Colonic mucosa (tissue), 4 donors: ENCODE results near the gene CMIP. TPM values are rescaled to one million over a fixed set of nuclear protein-coding genes. Genes with fewer than 3 reads are reported as not detected.

ENCODE experiments used
- DNase-seq: peaks from one replicate; pipeline ENCODE4 v3.0.0-alpha.2; 2020
- H3K27ac ChIP-seq: fragments of 200-600 bp; one replicate; pipeline ENCODE4 v1.8.0; 2021
- H3K27me3 ChIP-seq: fragments of 200-600 bp; one replicate; pipeline ENCODE4 v1.8.0; 2021
- H3K36me3 ChIP-seq: fragments of 200-600 bp; one replicate; pipeline ENCODE4 v1.8.0; 2021
- H3K4me1 ChIP-seq: fragments of 200-600 bp; one replicate; pipeline ENCODE4 v1.8.0; 2021; ENCODE audit warnings: mild to moderate bottlenecking
- H3K4me3 ChIP-seq: fragments of 200-600 bp; one replicate; pipeline ENCODE4 v1.8.0; 2021
- H3K9ac ChIP-seq, 2 donors: one replicate each; pipeline ENCODE4 v1.7.0; 2013; ENCODE audit warnings: control low read depth in 2 of 2, low read depth in 2 of 2, low read length in 2 of 2
- H3K9me3 ChIP-seq: fragments of 200-600 bp; one replicate; pipeline ENCODE4 v1.8.0; 2021
- CTCF ChIP-seq: fragments of 200-600 bp; IDR thresholded peaks from one replicate; pipeline ENCODE4 v1.8.0; 2022; ENCODE audit warnings: antibody characterized with exemption, mild to moderate bottlenecking
- intact Hi-C: fragments of 100-400 bp; cut with DNase I; formaldehyde crosslinking; loops from one replicate; pipeline ENCODE4 v1.14.1; 2022
- total RNA-seq, 2 donors: library from RNA; stranded (reverse); fragmentation: NEBNext Ultra II Directional in 1 of 2; extraction: Animal tissue kit (Norgen Biotek cat#: 25700) in 1 of 2; gene quantifications; one replicate each; pipeline ENCODE4 v1.2.1, GENCODE V29; 2021
- donor health status: healthy.
- donor health status: DM: no; HTN: no; CAD: no.
- donor health status: DM: no; HTN: no; CAD: no.

CMIP gene
- total RNA-seq, 2 donors from 2014 or later = 83.4 to 107 TPM

- H3K4me3 ChIP-seq = no peak overlapping the region
- H3K27ac ChIP-seq = no peak overlapping the region
- no peaks in the 10 kb centered on the region for H3K4me1 ChIP-seq
- TF ChIP-seq CTCF = no peak
- intact Hi-C loops = no loop called here
- no peak for DNase-seq
- no peak overlapping the region for H3K9ac ChIP-seq
- no peaks in the 10 kb centered on the region for H3K27me3 ChIP-seq
- H3K36me3 ChIP-seq = no peaks in the 10 kb centered on the region
- no peaks in the 10 kb centered on the region for H3K9me3 ChIP-seq
These were observed 9.5 kb upstream of the CMIP start for GRCh38 chr16:81435103-81435502.

- Histone ChIP-seq H3K27ac (no peak overlapping the region), H3K27me3 (no peaks in the 10 kb centered on the region), H3K9ac (no peak overlapping the region), H3K36me3 (no peaks in the 10 kb centered on the region), H3K4me3 (no peak overlapping the region), H3K9me3 (no peaks in the 10 kb centered on the region), H3K4me1 (no peaks in the 10 kb centered on the region)
- TF ChIP-seq CTCF = no peak
- no peak for DNase-seq
- intact Hi-C loops = no loop called here
These were observed 9.0 kb upstream of the CMIP start for GRCh38 chr16:81435567-81435966.

GRCh38 chr16:81436386-81436785 lies 8.2 kb upstream of the CMIP start:
- Histone ChIP-seq H3K4me1 (no peaks in the 10 kb centered on the region), H3K9ac (no peak overlapping the region), H3K9me3 (no peaks in the 10 kb centered on the region), H3K27ac (no peak overlapping the region), H3K36me3 (no peaks in the 10 kb centered on the region), H3K27me3 (no peaks in the 10 kb centered on the region), H3K4me3 (no peak overlapping the region)
- DNase-seq = no peak
- TF ChIP-seq CTCF = no peak
- intact Hi-C loops = no loop called here

GRCh38 chr16:81437865-81438264 lies 6.7 kb upstream of the CMIP start:
- intact Hi-C loops = no loop called here
- no peak for TF ChIP-seq CTCF

GRCh38 chr16:81440888-81441761 lies 3.5 kb upstream of the CMIP start:
- Histone ChIP-seq H3K9me3 (no peaks in the 10 kb centered on the region), H3K4me1 (no peaks in the 10 kb centered on the region), H3K27ac (no peak overlapping the region), H3K9ac (no peak overlapping the region), H3K27me3 (no peaks in the 10 kb centered on the region), H3K36me3 (no peaks in the 10 kb centered on the region), H3K4me3 (no peak overlapping the region)
- no peak for TF ChIP-seq CTCF
- no peak for DNase-seq
- intact Hi-C loops = no loop called here

More at GRCh38 chr16:81437865-81438264, 6.7 kb upstream of the CMIP start:
- no peaks in the 10 kb centered on the region for H3K27me3 ChIP-seq
- no peak for DNase-seq
- H3K27ac ChIP-seq = no peak overlapping the region
- H3K9me3 ChIP-seq = no peaks in the 10 kb centered on the region
- no peaks in the 10 kb centered on the region for H3K36me3 ChIP-seq
- no peak overlapping the region for H3K9ac ChIP-seq
- no peak overlapping the region for H3K4me3 ChIP-seq
- no peaks in the 10 kb centered on the region for H3K4me1 ChIP-seq
